ENCODE data around the gene RBM38. TPM values are rescaled to one million over a fixed set of nuclear protein-coding genes. Genes with fewer than 3 reads are reported as not detected.
"Not testable (repeated sequence)": the region's sequence is repeated elsewhere in the genome, so short reads cannot be mapped to it uniquely, and the experiment has no call there.

The RBM38 gene
- total and polyA plus RNA-seq, 8 donors, result 16.8 to 29.5 (median 19.9) TPM

- no peak for DNase-seq
- H3K4me1 ChIP-seq, result peaks cover 7 to 9% of the 10 kb centered on the region in 2 donors
- intact Hi-C loops (cut with DNase I), result loop anchor here in 1 of 2 donors (5.0 kb wide), 1 partner anchor 255 kb away; no protein-coding TSS in a partner anchor
- TF ChIP-seq, protein P1, sequence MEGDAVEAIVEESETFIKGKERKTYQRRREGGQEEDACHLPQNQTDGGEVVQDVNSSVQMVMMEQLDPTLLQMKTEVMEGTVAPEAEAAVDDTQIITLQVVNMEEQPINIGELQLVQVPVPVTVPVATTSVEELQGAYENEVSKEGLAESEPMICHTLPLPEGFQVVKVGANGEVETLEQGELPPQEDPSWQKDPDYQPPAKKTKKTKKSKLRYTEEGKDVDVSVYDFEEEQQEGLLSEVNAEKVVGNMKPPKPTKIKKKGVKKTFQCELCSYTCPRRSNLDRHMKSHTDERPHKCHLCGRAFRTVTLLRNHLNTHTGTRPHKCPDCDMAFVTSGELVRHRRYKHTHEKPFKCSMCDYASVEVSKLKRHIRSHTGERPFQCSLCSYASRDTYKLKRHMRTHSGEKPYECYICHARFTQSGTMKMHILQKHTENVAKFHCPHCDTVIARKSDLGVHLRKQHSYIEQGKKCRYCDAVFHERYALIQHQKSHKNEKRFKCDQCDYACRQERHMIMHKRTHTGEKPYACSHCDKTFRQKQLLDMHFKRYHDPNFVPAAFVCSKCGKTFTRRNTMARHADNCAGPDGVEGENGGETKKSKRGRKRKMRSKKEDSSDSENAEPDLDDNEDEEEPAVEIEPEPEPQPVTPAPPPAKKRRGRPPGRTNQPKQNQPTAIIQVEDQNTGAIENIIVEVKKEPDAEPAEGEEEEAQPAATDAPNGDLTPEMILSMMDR (IDR thresholded peaks at IDR 0.05), result no peak
- no peaks in the 10 kb centered on the region for H3K9me3 ChIP-seq
- no peak overlapping the region for H3K4me3 ChIP-seq
- no peak for ATAC-seq
- H3K27me3 ChIP-seq, result peaks cover 0 to 19% of the 10 kb centered on the region in 2 donors
- H3K36me3 ChIP-seq, result no peaks in the 10 kb centered on the region
- H3K27ac ChIP-seq, result no peak overlapping the region
Observed at GRCh38 chr20:57347393-57347792, 43.8 kb upstream of the RBM38 start.

DNA sequence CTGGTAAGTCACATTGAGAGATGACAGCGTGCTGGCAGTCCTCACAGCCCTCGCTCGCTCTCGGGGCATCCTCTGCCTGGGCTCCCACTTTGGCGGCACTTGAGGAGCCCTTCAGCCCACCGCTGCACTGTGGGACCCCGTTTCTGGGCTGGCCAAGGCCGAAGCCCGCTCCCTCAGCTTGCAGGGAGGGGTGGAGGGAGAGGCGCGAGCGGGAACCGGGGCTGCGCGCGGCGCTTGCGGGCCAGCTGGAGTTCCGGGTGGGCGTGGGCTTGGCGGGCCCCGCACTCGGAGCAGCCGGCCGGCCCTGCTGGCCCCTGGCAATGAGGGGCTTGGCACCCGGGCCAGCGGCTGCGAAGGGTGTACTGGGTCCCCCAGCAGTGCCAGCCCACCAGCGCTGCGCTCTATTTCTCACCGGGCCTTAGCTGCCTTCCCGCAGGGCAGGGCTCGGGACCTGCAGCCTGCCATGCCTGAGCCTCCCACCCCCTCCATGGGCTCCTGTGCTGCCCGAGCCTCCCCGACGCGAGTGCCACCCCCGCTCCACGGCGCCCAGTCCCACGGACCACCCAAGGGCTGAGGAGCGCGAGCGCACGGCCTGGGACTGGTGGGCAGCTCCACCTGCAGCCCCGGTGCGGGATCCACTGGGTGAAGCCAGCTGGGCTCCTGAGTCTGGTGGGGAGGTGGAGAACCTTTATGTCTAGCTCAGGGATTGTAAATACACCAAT, 42.8 kb upstream of the RBM38 start:
- not testable (repeated sequence) for H3K4me3 ChIP-seq, H3K9me3 ChIP-seq, DNase-seq, H3K27ac ChIP-seq, ATAC-seq, H3K36me3 ChIP-seq
- intact Hi-C loops (cut with DNase I), result loop anchor here in 1 of 2 donors (5.0 kb wide), 1 partner anchor 256 kb away; no protein-coding TSS in a partner anchor
- Histone ChIP-seq H3K4me1 (peaks cover 7 to 18% of the 10 kb centered on the region in 2 donors), H3K27me3 (peaks cover 0 to 19% of the 10 kb centered on the region in 2 donors)

DNA sequence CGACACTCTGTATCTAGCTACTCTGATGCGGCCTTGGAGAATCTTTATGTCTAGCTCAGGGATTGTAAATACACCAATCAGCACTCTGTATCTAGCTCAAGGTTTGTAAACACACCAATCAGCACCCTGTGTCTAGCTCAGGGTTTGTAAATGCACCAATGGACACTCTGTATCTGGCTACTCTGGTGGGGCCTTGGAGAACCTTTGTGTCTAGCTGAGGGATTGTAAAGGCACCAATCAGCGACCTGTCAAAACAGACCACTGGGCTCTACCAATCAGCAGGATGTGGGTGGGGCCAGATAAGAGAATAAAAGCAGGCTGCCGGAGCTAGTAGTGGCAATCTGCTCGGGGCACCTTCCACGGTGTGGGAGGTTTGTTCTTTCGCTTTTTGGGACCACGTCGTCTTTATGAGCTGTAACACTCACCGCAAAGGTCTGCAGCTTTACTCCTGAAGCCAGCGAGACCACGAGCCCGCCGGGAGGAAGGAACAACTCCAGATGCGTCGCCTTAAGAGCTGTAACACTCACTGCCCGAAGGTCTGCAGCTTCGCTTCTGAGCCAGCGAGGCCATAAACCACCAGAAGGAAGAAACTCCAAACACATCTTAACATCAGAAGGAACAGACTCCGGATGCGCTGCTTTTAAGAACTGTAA, 42.1 kb upstream of the RBM38 start:
- H3K27ac ChIP-seq, H3K36me3 ChIP-seq, ATAC-seq, DNase-seq, H3K4me3 ChIP-seq, H3K9me3 ChIP-seq: not testable (repeated sequence)
- intact Hi-C loops (cut with DNase I), result loop anchor here in 1 of 2 donors (5.0 kb wide), 1 partner anchor 257 kb away; no protein-coding TSS in a partner anchor
- H3K4me1 ChIP-seq, result peaks cover 7 to 18% of the 10 kb centered on the region in 2 donors
- H3K27me3 ChIP-seq, result peaks cover 0 to 19% of the 10 kb centered on the region in 2 donors

DNA sequence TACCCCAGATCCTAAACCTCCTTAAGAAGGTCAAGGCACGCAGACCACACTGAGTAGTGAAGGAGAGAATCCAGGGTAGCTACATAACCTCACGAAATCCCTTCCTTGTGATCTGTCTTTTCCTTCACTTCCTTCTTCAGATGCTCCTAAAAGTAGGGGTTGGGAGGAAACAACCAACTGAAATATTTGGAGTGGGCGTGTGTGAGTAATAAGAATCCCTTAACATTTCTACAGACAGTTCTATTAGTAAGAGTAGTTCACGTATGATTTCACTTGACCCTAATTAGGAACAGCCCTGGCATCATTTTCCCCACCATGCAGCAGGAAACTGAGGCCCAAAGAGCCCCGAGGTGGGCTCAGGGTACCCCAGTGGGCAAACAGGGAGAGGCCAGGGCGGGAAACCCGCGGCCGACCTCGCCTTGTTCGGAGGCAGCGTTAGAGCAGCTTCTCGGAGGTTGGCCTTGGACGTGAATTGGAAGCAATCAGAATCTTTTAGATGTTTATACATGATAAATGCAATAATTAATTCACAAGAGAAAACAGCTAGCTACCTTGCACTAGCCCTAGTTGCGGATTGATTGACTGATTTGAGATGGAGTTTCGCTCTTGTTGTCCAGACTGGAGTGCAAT, 41.0 kb upstream of the RBM38 start:
- no peaks in the 10 kb centered on the region for H3K36me3 ChIP-seq
- peaks cover 0 to 19% of the 10 kb centered on the region in 2 donors for H3K27me3 ChIP-seq
- ATAC-seq, result no peak
- H3K9me3 ChIP-seq, result no peaks in the 10 kb centered on the region
- DNase-seq, result no peak
- intact Hi-C loops (cut with DNase I), result no loop called here
- no peak overlapping the region for H3K4me3 ChIP-seq
- no peak overlapping the region for H3K27ac ChIP-seq
- TF ChIP-seq, protein P1 (IDR thresholded peaks at IDR 0.05), result no peak
- H3K4me1 ChIP-seq, result peaks cover 7 to 18% of the 10 kb centered on the region in 2 donors

DNA sequence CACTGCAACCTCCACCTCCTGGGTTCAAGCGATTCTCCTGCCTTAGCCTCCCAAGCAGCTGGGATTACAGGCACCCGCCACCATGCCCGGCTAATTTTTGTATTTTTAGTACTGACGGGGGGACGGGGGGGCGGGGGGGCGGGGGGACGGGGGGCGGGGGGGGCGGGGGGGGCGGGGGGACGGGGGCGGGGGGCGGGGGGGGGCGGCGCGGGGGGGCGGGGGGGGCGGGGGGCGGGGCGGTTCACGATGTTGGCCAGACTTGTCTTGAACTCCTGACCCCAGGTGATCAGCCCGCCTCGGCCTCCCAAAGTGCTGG, 40.5 kb upstream of the RBM38 start:
- H3K36me3 ChIP-seq; DNase-seq; H3K9me3 ChIP-seq; ATAC-seq; intact Hi-C loops (cut with DNase I): not testable (repeated sequence)
- Histone ChIP-seq H3K4me3 (peak overlapping the region; percentile 81 to 94), H3K4me1 (peaks cover 7 to 18% of the 10 kb centered on the region in 2 donors), H3K27me3 (peaks cover 0 to 19% of the 10 kb centered on the region in 2 donors), H3K27ac (peak overlapping the region; percentile 64 to 90)

- intact Hi-C loops (cut with DNase I), result no loop called here
- peak; percentile 93 for ATAC-seq
Observed at GRCh38 chr20:57351042-57351783, 40.0 kb upstream of the RBM38 start, which contains the start of gene RAE1. RAE1 (plus strand) TSS chr20:57351255; CDS start chr20:57354039, 2,784 bp downstream.

More at GRCh38 chr20:57351042-57351783, 40.0 kb upstream of the RBM38 start, which contains the start of gene RAE1:
- no peaks in the 10 kb centered on the region for H3K36me3 ChIP-seq
- TF ChIP-seq, protein P1 (IDR thresholded peaks at IDR 0.05), result no peak
- H3K9me3 ChIP-seq, result no peaks in the 10 kb centered on the region
- H3K27me3 ChIP-seq, result peaks cover 0 to 19% of the 10 kb centered on the region in 2 donors
- peak within 1 kb of the TSS; percentile 64 to 90 for H3K27ac ChIP-seq
- peak; percentile 91 to 96 (median 93) for DNase-seq
- peaks cover 7 to 18% of the 10 kb centered on the region in 2 donors for H3K4me1 ChIP-seq
- H3K4me3 ChIP-seq, result peak within 1 kb of the TSS; percentile 81 to 94

Measured in left lung (tissue), 10 donors.